GM23248 (cell line): ENCODE measurements around the gene NAPA.

Source experiments
- EZH2 ChIP-seq: fragments of 200-600 bp; sonication (generic); IDR thresholded peaks from 2 replicates; pipeline ENCODE4 v1.6.1; 2018; ENCODE audit warnings: antibody characterized with exemption, mild to moderate bottlenecking; ENCODE audit not compliant: insufficient read depth, poor library complexity, severe bottlenecking
- EZH2phosphoT487 ChIP-seq: fragments of 200-600 bp; sonication (generic); IDR thresholded peaks from 2 replicates; pipeline ENCODE4 v1.6.1; 2018; ENCODE audit warnings: antibody characterized with exemption, moderate library complexity, mild to moderate bottlenecking, low read depth; ENCODE audit not compliant: insufficient read depth

DNA sequence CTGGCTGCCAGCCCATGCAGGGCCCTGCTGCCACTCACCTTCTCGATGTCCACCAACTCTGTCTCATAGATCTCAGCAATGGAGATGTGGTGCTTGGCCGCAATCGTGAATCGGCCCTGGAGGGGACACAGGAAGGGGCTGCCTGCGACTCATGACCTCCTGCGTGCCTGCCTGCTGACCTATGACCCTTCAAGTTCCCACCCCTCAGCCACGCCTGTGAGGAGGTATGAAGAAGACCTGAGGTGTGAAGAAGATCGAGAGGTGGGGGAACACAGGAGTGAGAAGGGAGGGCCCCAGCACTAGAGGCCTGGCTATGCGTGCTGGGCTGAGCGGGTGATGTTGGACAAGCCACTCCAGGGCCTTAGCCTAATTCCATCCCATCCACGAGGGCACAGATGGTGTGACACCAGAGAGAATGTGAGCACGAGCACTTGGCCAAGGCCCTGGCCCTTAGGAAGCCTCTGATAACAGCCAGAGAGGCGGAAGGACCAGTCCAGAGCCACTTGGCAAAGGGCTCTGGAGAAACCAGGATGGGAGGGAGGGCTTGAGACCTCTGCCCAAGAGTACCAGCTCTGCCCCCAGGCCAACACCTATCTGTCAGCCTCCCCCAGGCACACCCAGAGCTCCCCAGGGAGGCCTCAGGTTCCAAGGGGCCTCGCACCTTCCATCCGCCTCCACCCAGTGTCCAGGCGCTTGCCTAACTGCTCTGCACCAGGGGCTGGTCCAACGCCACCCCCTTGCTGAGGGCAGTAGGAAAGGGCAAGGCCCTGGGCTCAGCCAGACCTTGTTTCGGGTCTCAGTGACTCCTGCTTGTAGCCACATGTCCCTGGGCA, 21.3 kb downstream of the NAPA start:
- no peak for TF ChIP-seq EZH2
- no peak for TF ChIP-seq EZH2phosphoT487
